HG02763 (cell line): ENCODE results near the gene MAPRE2.

Experiments
- ATAC-seq: cut with Tn5 transposase; IDR thresholded peaks from one replicate; pipeline ENCODE4 v1.9.1; 2021; ENCODE audit warnings: mild to moderate bottlenecking, moderate library complexity; ENCODE audit not compliant: unreplicated experiment

The MAPRE2 gene

GRCh38 chr18:35174093-35174731, 133.0 kb downstream of the MAPRE2 start:
- ATAC-seq, result no peak

- no peak for ATAC-seq
Measured at GRCh38 chr18:35174745-35175144, 133.5 kb downstream of the MAPRE2 start.

GRCh38 chr18:35176925-35177324, 135.7 kb downstream of the MAPRE2 start:
- no peak for ATAC-seq

GRCh38 chr18:35178260-35178659, 137.0 kb downstream of the MAPRE2 start:
- no peak for ATAC-seq

- no peak for ATAC-seq
Measured at GRCh38 chr18:35179906-35180305, 138.7 kb downstream of the MAPRE2 start.

GRCh38 chr18:35180455-35180854, 139.2 kb downstream of the MAPRE2 start:
- ATAC-seq, result no peak

GRCh38 chr18:35182151-35182550, 140.9 kb downstream of the MAPRE2 start:
- no peak for ATAC-seq

- no peak for ATAC-seq
Measured at GRCh38 chr18:35183886-35184285, 142.7 kb downstream of the MAPRE2 start.

GRCh38 chr18:35185771-35186170, 144.6 kb downstream of the MAPRE2 start:
- no peak for ATAC-seq

- ATAC-seq, result no peak
Measured at GRCh38 chr18:35186291-35187034, 145.2 kb downstream of the MAPRE2 start.

GRCh38 chr18:35189510-35189909, 148.3 kb downstream of the MAPRE2 start:
- no peak for ATAC-seq

GRCh38 chr18:35190948-35191697, 149.9 kb downstream of the MAPRE2 start:
- no peak for ATAC-seq

- ATAC-seq, result no peak
Measured at GRCh38 chr18:35191698-35192025, 150.4 kb downstream of the MAPRE2 start.

- no peak for ATAC-seq
Measured at GRCh38 chr18:35192415-35192814, 151.2 kb downstream of the MAPRE2 start.
